Natural killer cell (primary cell): ENCODE data around the gene AKAP8. TPM values are rescaled to one million over a fixed set of nuclear protein-coding genes. Genes with fewer than 3 reads are reported as not detected.

Experiments
- ATAC-seq, 3 donors: fragments of 150-1000 bp in 2 of 3; fragments of 200-7000 bp in 1 of 3; cut with Tn5 transposase; 1 replicate in 1 of 3; 2 replicates in 2 of 3; pipeline ENCODE4 v1.10.0; 2021; ENCODE audit warnings: mild to moderate bottlenecking in 2 of 3, moderate library complexity in 2 of 3
- DNase-seq, 2 donors: peaks; one replicate each; pipeline versions ENCODE4 v3.0.0 to v3.0.0-alpha.2; 2013 to 2021; ENCODE audit warnings: mixed read lengths in 1 of 2
- H3K27ac ChIP-seq: one replicate; pipeline ENCODE4 v1.5.1; 2013; ENCODE audit warnings: mild to moderate bottlenecking, low read length
- H3K27me3 ChIP-seq: one replicate; pipeline ENCODE4 v1.6.1; 2013; ENCODE audit warnings: low read length; ENCODE audit not compliant: control insufficient read depth, insufficient read depth
- H3K36me3 ChIP-seq: one replicate; pipeline ENCODE4 v1.6.1; 2013; ENCODE audit warnings: low read length; ENCODE audit not compliant: control insufficient read depth, insufficient read depth
- H3K4me1 ChIP-seq: one replicate; pipeline ENCODE4 v1.6.1; 2013; ENCODE audit warnings: low read length; ENCODE audit not compliant: control insufficient read depth, insufficient read depth
- H3K4me3 ChIP-seq: one replicate; pipeline ENCODE4 v1.5.1; 2013; ENCODE audit warnings: low read length
- H3K9me3 ChIP-seq: one replicate; pipeline ENCODE4 v1.6.1; 2013; ENCODE audit warnings: low read length; ENCODE audit not compliant: control insufficient read depth, insufficient read depth
- H3K27ac Mint-ChIP-seq, 2 donors: one replicate each; pipeline ENCODE4 v1.8.0; 2022; ENCODE audit warnings: mild to moderate bottlenecking in 2 of 2, mixed read lengths in 2 of 2, moderate library complexity in 1 of 2
- H3K27me3 Mint-ChIP-seq, 2 donors: one replicate each; pipeline ENCODE4 v1.8.0; 2022; ENCODE audit warnings: low read depth in 2 of 2, mixed read lengths in 2 of 2
- H3K36me3 Mint-ChIP-seq: one replicate; pipeline ENCODE4 v1.8.0; 2022; ENCODE audit warnings: mixed read lengths
- H3K4me1 Mint-ChIP-seq, 2 donors: one replicate each; pipeline ENCODE4 v1.8.0; 2022; ENCODE audit warnings: mixed read lengths in 2 of 2
- H3K4me3 Mint-ChIP-seq: one replicate; pipeline ENCODE4 v1.8.0; 2022; ENCODE audit warnings: mild to moderate bottlenecking, moderate library complexity, mixed read lengths
- H3K9me3 Mint-ChIP-seq, 2 donors: one replicate each; pipeline ENCODE4 v1.8.0; 2022; ENCODE audit warnings: mixed read lengths in 2 of 2
- CTCF ChIP-seq: fragments of 200-600 bp; IDR thresholded peaks from one replicate; pipeline ENCODE4 v1.8.0; 2022; ENCODE audit warnings: antibody characterized with exemption
- WGBS: methylation state at CpG from one replicate; pipeline ENCODE4 v1.1.7; 2013; ENCODE audit warnings: missing lambda C conversion rate; ENCODE audit not compliant: insufficient coverage; 5-methylcytosine and 5-hydroxymethylcytosine counted together
- intact Hi-C: fragments of 100-400 bp; cut with micrococcal nuclease; formaldehyde crosslinking; loops from one replicate; pipeline ENCODE4 v1.14.2; 2022
- total RNA-seq, 4 donors: library from RNA; stranded (reverse); fragments of 120-200 nt in 1 of 4; gene quantifications; one replicate each; pipeline versions ENCODE4 v1.2.3 to v1.2.4, GENCODE V29; 2013 to 2022

The AKAP8 gene
- total RNA-seq, 3 donors from 2014 or later (not counting 1 experiment from before 2014, with no cell fraction given): 65.3 to 87.6 (median 76.9) TPM

- TF ChIP-seq CTCF: no peak
- peaks cover 31% of the 10 kb centered on the region for H3K36me3 ChIP-seq
- intact Hi-C loops: no loop called here
- Mint-ChIP-seq H3K9me3 (no peaks in the 10 kb centered on the region), H3K4me1 (peaks cover 27 to 32% of the 10 kb centered on the region in 2 donors), H3K27ac (no peak overlapping the region), H3K4me3 (no peak overlapping the region), H3K36me3 (no peaks in the 10 kb centered on the region), H3K27me3 (no peaks in the 10 kb centered on the region)
- no peak overlapping the region for H3K4me3 ChIP-seq
- ATAC-seq (no peak), DNase-seq (no peak)
- WGBS: 93% methylated on average over 13 of the region's 15 CpGs
- no peak overlapping the region for H3K27ac ChIP-seq
- H3K9me3 ChIP-seq: no peaks in the 10 kb centered on the region
- H3K27me3 ChIP-seq: no peaks in the 10 kb centered on the region
- peaks cover 22% of the 10 kb centered on the region for H3K4me1 ChIP-seq
Observed at GRCh38 chr19:15421721-15422260, 42.2 kb upstream of the AKAP8 start.

- H3K4me1 Mint-ChIP-seq: peaks cover 33 to 37% of the 10 kb centered on the region in 2 donors
- 92% methylated on average over 12 of the region's 12 CpGs for WGBS
- Histone ChIP-seq H3K4me3 (no peak overlapping the region), H3K4me1 (peaks cover 24% of the 10 kb centered on the region), H3K36me3 (peaks cover 25% of the 10 kb centered on the region), H3K27me3 (no peaks in the 10 kb centered on the region), H3K27ac (no peak overlapping the region), H3K9me3 (no peaks in the 10 kb centered on the region)
- no peak overlapping the region for H3K4me3 Mint-ChIP-seq
- no peak for ATAC-seq
- no peaks in the 10 kb centered on the region for H3K36me3 Mint-ChIP-seq
- intact Hi-C loops: no loop called here
- no peaks in the 10 kb centered on the region for H3K27me3 Mint-ChIP-seq
- H3K27ac Mint-ChIP-seq: no peak overlapping the region
- TF ChIP-seq CTCF: no peak
- no peaks in the 10 kb centered on the region for H3K9me3 Mint-ChIP-seq
- no peak for DNase-seq
Observed at GRCh38 chr19:15421136-15421695, 41.6 kb upstream of the AKAP8 start.

GRCh38 chr19:15419413-15420025 is 39.9 kb upstream of the AKAP8 start:
- peak overlapping the region; percentile 91 to 98 for H3K27ac Mint-ChIP-seq
- no peak for TF ChIP-seq CTCF
- Histone ChIP-seq H3K4me1 (peaks cover 25% of the 10 kb centered on the region), H3K27me3 (no peaks in the 10 kb centered on the region), H3K27ac (no peak overlapping the region), H3K36me3 (peaks cover 19% of the 10 kb centered on the region), H3K4me3 (no peak overlapping the region), H3K9me3 (no peaks in the 10 kb centered on the region)
- DNase-seq (peak in 1 of 2 donors; percentile 18), ATAC-seq (no peak)
- H3K9me3 Mint-ChIP-seq: no peaks in the 10 kb centered on the region
- 37% methylated on average over 14 of the region's 16 CpGs for WGBS
- H3K27me3 Mint-ChIP-seq: no peaks in the 10 kb centered on the region
- peaks cover 41 to 45% of the 10 kb centered on the region in 2 donors for H3K4me1 Mint-ChIP-seq
- H3K36me3 Mint-ChIP-seq: no peaks in the 10 kb centered on the region
- intact Hi-C loops: loop anchor here (1.0 kb wide), 4 partner anchors 40 to 137 kb away; partner anchors contain the start of genes AKAP8 and RASAL3
- H3K4me3 Mint-ChIP-seq: peak overlapping the region; percentile 95
